Measurements from ENCODE around the gene SMARCD3.

DNA sequence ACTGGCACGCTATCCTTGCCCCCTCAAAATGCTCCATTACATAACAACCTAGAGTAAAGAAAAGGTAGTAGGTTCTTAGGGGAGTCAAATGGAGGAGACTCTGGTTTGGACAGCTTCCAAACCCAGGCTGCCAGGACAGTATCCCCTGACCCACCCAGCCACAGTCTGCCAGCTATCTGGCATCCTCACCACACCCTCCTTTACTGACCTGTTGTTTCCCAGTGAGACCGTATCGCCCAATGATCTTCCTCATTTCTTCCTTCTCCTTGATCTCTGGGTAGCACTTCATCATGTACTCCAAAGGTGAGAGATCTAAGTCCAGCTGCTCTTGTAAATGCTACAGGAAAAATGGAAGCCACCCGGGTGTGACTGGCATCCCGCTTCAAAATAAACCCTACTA lies 33.1 kb downstream of the SMARCD3 start:
- no peak for TF ChIP-seq EZH2phosphoT487 (IDR thresholded peaks at IDR 0.05; ENCODE audit: borderline replicate concordance, low read depth, low read length)
- no peak for TF ChIP-seq CTCF (conservative IDR thresholded peaks at IDR 0.05; ENCODE audit: low read length)
